A549 (cell line): ENCODE results near the gene AIG1. TPM values are rescaled to one million over a fixed set of nuclear protein-coding genes. Genes with fewer than 3 reads are reported as not detected.
"Not testable (repeated sequence)": the region's sequence is repeated elsewhere in the genome, so short reads cannot be mapped to it uniquely, and the experiment has no call there.

Experiments used
- ATAC-seq, 2 experiments: fragments of 200-7000 bp in 1 of 2; fragments of >200 bp in 1 of 2; cut with Nextera tagmentation in 1 of 2; cut with Tn5 transposase in 1 of 2; 3 replicates each; pipeline versions ENCODE4 v1.8.0 to v1.9.1; 2018 to 2020; ENCODE audit warnings: mild to moderate bottlenecking in 1 of 2, moderate library complexity in 1 of 2
- CTCF ChIA-PET: fragments of 300-600 bp; sonication (Branson Sonifier 250); formaldehyde crosslinking; extraction: SDS; loops from one replicate; lab custom pipeline; 2021; ENCODE audit warnings: antibody characterized with exemption, inconsistent platforms; lab: Yijun Ruan, JAX
- POLR2A ChIA-PET: fragments of 350-600 bp; formaldehyde crosslinking; extraction: SDS; loops from one replicate; lab custom pipeline; 2021; ENCODE audit warnings: antibody characterized with exemption, inconsistent platforms; lab: Yijun Ruan, JAX
- DNase-seq, 2 experiments: peaks; one replicate each; pipeline versions ENCODE4 v3.0.0 to v3.0.0-alpha.2; 2011 to 2016; ENCODE audit warnings: low read depth in 1 of 2, low spot score in 1 of 2
- FAIRE-seq: peaks from 2 replicates; lab custom pipeline; 2011; peaks lifted over from hg19 to GRCh38; lab: Jason Lieb, UNC
- H3K27ac ChIP-seq, 2 experiments: fragments of >200 bp; sonication (Bioruptor Twin); formaldehyde crosslinking; 3 replicates each; pipeline ENCODE4 v1.5.1; 2016 to 2017
- H3K4me1 ChIP-seq: fragments of >200 bp; sonication (Bioruptor Twin); formaldehyde crosslinking; 3 replicates; pipeline ENCODE4 v1.6.1; 2016
- H3K4me2 ChIP-seq: fragments of >200 bp; sonication (Bioruptor Twin); formaldehyde crosslinking; 3 replicates; pipeline ENCODE4 v1.6.1; 2016
- H3K4me3 ChIP-seq: fragments of >200 bp; sonication (Bioruptor Twin); formaldehyde crosslinking; 3 replicates; pipeline ENCODE4 v1.5.1; 2016
- H3K9me3 ChIP-seq: fragments of >200 bp; sonication (Bioruptor Twin); formaldehyde crosslinking; 3 replicates; pipeline ENCODE4 v1.6.1; 2016
- CBX2 ChIP-seq: fragments of 200-600 bp; sonication (generic); IDR thresholded peaks from 2 replicates; pipeline ENCODE4 v1.6.1; 2016; ENCODE audit warnings: low read depth, mild to moderate bottlenecking, borderline replicate concordance
- CBX8 ChIP-seq: fragments of 200-600 bp; sonication (generic); IDR thresholded peaks from 2 replicates; pipeline ENCODE4 v1.6.1; 2016
- EHF ChIP-seq: fragments of 250-450 bp; sonication (Bioruptor Pico); IDR thresholded peaks from 2 replicates; pipeline ENCODE4 v1.5.0; 2020; ENCODE audit warnings: mild to moderate bottlenecking
- HOXB13 ChIP-seq: fragments of 250-450 bp; sonication (Bioruptor Pico); IDR thresholded peaks from 2 replicates; pipeline ENCODE4 v1.5.0; 2020; ENCODE audit warnings: low read depth, mild to moderate bottlenecking, moderate library complexity
- JUN ChIP-seq, 2 experiments: fragments of >200 bp; sonication (Bioruptor Twin); formaldehyde crosslinking; IDR thresholded peaks; 2 replicates in 1 of 2; 3 replicates in 1 of 2; pipeline ENCODE4 v1.6.1; 2016 to 2017
- KDM5A ChIP-seq: fragments of 200-600 bp; sonication (generic); IDR thresholded peaks from 2 replicates; pipeline ENCODE4 v1.6.1; 2016; ENCODE audit warnings: antibody characterized with exemption, mild to moderate bottlenecking
- MAFK ChIP-seq: fragments of 450-650 bp; IDR thresholded peaks from 2 replicates; pipeline ENCODE4 v1.6.1; 2014; ENCODE audit not compliant: partially characterized antibody
- MAZ ChIP-seq: fragments of 150-350 bp; IDR thresholded peaks from 2 replicates; pipeline ENCODE4 v1.6.1; 2014; ENCODE audit warnings: antibody characterized with exemption, low read depth, low read length, borderline replicate concordance
- PHF8 ChIP-seq: fragments of 200-600 bp; sonication (generic); IDR thresholded peaks from 2 replicates; pipeline ENCODE4 v1.6.1; 2016; ENCODE audit warnings: low read depth, mild to moderate bottlenecking, antibody characterized with exemption, moderate library complexity, borderline replicate concordance
- POLR2A ChIP-seq: IDR thresholded peaks from 2 replicates; pipeline ENCODE4 v1.6.1; 2012; ENCODE audit warnings: mild to moderate bottlenecking, low read length
- RAD21 ChIP-seq, 2 experiments: fragments of >200 bp in 1 of 2; sonication (Bioruptor Twin) in 1 of 2; formaldehyde crosslinking in 1 of 2; IDR thresholded peaks in 1 of 2; conservative IDR thresholded peaks in 1 of 2; 2 replicates in 1 of 2; 3 replicates in 1 of 2; pipeline ENCODE4 v1.6.1; 2012 to 2018; ENCODE audit warnings: inconsistent platforms in 1 of 2
- TP53 ChIP-seq: fragments of 250-450 bp; sonication (Bioruptor Pico); IDR thresholded peaks from 2 replicates; pipeline ENCODE4 v1.5.0; 2021; ENCODE audit warnings: mild to moderate bottlenecking, moderate library complexity
- ZSCAN20 ChIP-seq: fragments of 250-450 bp; sonication (Bioruptor Pico); IDR thresholded peaks from 2 replicates; pipeline ENCODE4 v1.8.0; 2022; ENCODE audit warnings: mild to moderate bottlenecking, moderate library complexity
- WGBS: methylation state at CpG from one replicate; pipeline ENCODE4 v1.1.6; 2017; ENCODE audit errors: missing lambda C conversion rate; 5-methylcytosine and 5-hydroxymethylcytosine counted together
- polyA plus RNA-seq, 4 experiments: library from polyadenylated mRNA; depleted of rRNA in 3 of 4; stranded (reverse); fragments of >200 nt; fragmentation: RNase III in 1 of 4; extraction: RNeasy Plus Mini Kit Qiagen cat#74134 plus additional on column Dnase treatment in 1 of 4; gene quantifications; 2 replicates in 3 of 4; 3 replicates in 1 of 4; pipeline ENCODE4 v1.2.3, GENCODE V29; 2011 to 2017
- TF ChIP-seq, protein P1 (sequence below): IDR thresholded peaks from 2 replicates; pipeline ENCODE4 v1.6.1; 2012
- TF ChIP-seq, protein P2 (sequence below): fragments of 250-450 bp; sonication (Bioruptor Pico); IDR thresholded peaks from 2 replicates; pipeline ENCODE4 v1.5.0; 2020; ENCODE audit warnings: low read depth, mild to moderate bottlenecking, moderate library complexity
- TF ChIP-seq, protein P3 (sequence below): fragments of 150-350 bp; IDR thresholded peaks from 2 replicates; pipeline ENCODE4 v1.6.1; 2014; ENCODE audit warnings: low read depth, mild to moderate bottlenecking, low read length
- TF ChIP-seq, protein P4 (sequence below): fragments of 250-450 bp; sonication (Bioruptor Pico); IDR thresholded peaks from 2 replicates; pipeline ENCODE4 v1.5.0; 2021; ENCODE audit warnings: mild to moderate bottlenecking, moderate library complexity, borderline replicate concordance

AIG1 gene
- polyA plus RNA-seq, 2 of the 4 experiments (the other 2 are of a cell fraction): 29.5 to 38.3 TPM

DNA sequence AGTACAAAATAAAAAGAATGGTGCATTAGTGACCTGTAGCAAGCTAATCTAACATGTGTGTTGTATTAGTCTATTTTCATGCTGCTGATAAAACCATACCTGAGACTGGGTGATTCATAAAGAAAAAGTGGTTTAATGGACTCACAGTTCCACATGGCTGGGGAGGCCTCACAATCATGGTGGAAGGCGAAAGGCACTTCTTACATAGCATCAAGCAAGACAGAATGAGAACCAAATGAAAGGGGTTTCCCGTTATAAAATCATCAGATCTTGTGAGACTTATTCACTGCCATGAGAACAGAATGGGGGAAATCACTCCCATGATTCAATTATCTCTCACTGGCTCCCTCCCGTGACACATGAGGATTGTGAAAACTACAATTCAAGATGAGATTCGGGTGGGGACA, 45.4 kb upstream of the AIG1 start:
- TF ChIP-seq CBX8 (no peak), TP53 (CRISPR knock-in tag) (no peak), HOXB13 (CRISPR knock-in tag) (no peak), JUN (IDR thresholded peaks at IDR 0.05) (no peak), CBX2 (no peak)
- TF ChIP-seq, protein P1, sequence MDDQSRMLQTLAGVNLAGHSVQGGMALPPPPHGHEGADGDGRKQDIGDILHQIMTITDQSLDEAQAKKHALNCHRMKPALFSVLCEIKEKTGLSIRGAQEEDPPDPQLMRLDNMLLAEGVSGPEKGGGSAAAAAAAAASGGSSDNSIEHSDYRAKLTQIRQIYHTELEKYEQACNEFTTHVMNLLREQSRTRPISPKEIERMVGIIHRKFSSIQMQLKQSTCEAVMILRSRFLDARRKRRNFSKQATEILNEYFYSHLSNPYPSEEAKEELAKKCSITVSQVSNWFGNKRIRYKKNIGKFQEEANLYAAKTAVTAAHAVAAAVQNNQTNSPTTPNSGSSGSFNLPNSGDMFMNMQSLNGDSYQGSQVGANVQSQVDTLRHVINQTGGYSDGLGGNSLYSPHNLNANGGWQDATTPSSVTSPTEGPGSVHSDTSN: no peak
- TF ChIP-seq, protein P2, sequence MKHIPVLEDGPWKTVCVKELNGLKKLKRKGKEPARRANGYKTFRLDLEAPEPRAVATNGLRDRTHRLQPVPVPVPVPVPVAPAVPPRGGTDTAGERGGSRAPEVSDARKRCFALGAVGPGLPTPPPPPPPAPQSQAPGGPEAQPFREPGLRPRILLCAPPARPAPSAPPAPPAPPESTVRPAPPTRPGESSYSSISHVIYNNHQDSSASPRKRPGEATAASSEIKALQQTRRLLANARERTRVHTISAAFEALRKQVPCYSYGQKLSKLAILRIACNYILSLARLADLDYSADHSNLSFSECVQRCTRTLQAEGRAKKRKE (CRISPR knock-in tag): no peak
- Histone ChIP-seq H3K4me1 (no peaks in the 10 kb centered on the region), H3K27ac (no peak overlapping the region), H3K4me3 (no peak overlapping the region), H3K4me2 (no peak overlapping the region), H3K9me3 (no peaks in the 10 kb centered on the region)
- no peak for FAIRE-seq
- DNase-seq: no peak
- ATAC-seq: no peak
- CTCF ChIA-PET: no interaction called here
- 48% methylated on average over 4 of the region's 4 CpGs for WGBS
- POLR2A ChIA-PET: no interaction called here

DNA sequence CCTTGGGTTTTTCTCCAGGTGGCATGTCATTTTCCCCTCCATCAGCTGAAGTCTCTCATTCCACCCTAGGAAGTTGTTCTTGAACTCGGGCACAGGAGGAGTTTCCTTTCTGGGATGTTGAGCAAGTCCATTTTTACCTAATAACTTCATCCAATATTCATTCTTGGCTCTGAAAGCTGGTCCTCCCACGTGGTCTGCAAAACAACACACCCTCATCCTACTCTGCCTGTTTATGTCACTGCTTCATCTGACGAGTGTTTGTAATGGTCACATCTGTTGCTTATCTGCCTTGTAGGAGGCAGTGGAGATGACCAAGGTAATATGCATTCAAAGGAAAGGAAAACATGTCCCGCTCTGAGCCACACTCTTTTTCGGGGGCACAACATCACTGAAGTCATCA, 41.7 kb upstream of the AIG1 start:
- H3K4me2 ChIP-seq: no peak overlapping the region
- no peak for FAIRE-seq
- no peak for ATAC-seq
- no peak overlapping the region for H3K27ac ChIP-seq
- no peak overlapping the region for H3K4me3 ChIP-seq
- CTCF ChIA-PET: no interaction called here
- 48% methylated on average over 5 of the region's 5 CpGs for WGBS
- DNase-seq: no peak
- no peaks in the 10 kb centered on the region for H3K9me3 ChIP-seq
- TF ChIP-seq MAZ: no peak
- H3K4me1 ChIP-seq: no peaks in the 10 kb centered on the region
- POLR2A ChIA-PET: no interaction called here

DNA sequence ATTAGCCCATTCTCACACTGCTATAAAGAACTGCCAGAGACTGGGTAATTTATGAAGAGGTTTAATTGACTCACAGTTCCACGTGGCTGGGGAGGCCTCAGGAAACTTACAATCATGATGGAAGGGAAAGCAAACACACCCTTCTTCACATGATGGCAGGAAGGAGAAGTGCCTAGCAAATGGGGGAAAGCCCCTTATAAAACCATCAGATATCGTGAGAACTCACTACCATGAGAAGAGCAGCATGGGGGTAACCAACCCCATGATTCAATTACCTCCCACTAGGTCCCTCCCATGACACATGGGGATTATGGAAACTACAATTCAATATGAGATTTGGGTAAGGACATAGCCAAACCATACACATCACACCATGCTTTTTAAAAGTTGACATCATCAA, 39.8 kb upstream of the AIG1 start:
- ATAC-seq, DNase-seq, H3K27ac ChIP-seq, FAIRE-seq, CTCF ChIA-PET, H3K9me3 ChIP-seq, POLR2A ChIA-PET, H3K4me3 ChIP-seq, H3K4me1 ChIP-seq, H3K4me2 ChIP-seq: not testable (repeated sequence)
- 9% methylated on average over 2 of the region's 2 CpGs for WGBS

DNA sequence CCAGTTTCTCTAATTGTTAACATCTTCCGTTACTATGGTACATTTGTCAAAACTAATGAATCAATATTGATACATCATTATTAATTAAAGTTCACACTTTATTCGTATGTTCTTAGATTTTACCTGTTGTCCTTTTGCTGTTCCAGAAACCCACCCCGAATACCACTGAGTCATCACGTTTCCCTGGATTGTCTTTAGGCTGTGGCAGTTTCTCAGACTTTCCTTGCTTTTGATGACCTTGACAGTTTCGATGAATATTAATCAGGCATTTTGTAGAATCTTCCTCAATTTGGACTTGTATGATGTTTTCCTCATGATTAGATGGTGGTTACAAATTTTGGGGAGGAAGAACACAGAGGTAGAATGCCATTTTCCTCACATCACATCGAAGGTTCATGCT, 39.1 kb upstream of the AIG1 start:
- ATAC-seq (no peak), DNase-seq (no peak), FAIRE-seq (no peak)
- Histone ChIP-seq H3K4me2 (no peak overlapping the region), H3K4me3 (no peak overlapping the region), H3K9me3 (no peaks in the 10 kb centered on the region), H3K27ac (no peak overlapping the region), H3K4me1 (no peaks in the 10 kb centered on the region)
- WGBS: 57% methylated on average over 6 of the region's 6 CpGs
- ChIA-PET POLR2A (no interaction called here), CTCF (no interaction called here)
- TF ChIP-seq RAD21 (conservative IDR thresholded peaks at IDR 0.05 in 1 of 2, IDR thresholded peaks at IDR 0.05 in 1 of 2) (no peak), MAFK (peak; percentile 52)
- TF ChIP-seq, protein P3, sequence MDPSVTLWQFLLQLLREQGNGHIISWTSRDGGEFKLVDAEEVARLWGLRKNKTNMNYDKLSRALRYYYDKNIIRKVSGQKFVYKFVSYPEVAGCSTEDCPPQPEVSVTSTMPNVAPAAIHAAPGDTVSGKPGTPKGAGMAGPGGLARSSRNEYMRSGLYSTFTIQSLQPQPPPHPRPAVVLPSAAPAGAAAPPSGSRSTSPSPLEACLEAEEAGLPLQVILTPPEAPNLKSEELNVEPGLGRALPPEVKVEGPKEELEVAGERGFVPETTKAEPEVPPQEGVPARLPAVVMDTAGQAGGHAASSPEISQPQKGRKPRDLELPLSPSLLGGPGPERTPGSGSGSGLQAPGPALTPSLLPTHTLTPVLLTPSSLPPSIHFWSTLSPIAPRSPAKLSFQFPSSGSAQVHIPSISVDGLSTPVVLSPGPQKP: no peak

DNA sequence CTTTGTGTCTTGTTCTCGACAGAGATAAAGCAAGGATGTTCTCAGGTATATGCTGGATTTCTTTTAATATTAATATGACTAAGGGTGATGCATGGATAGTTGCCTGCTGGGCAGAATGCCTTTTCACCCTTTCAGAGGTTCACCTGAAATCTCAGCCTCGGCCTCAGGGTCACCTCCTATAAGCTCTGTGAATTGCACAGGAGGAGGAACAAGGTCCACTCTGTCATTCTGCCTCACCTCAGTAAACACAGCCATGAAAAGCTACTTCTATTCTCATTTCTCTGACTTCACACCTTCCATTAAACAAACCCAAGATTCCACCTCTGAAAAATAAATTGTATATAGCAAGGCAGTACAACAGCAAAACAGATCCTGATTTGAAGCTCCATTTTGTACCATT, 38.1 kb upstream of the AIG1 start:
- TF ChIP-seq KDM5A (no peak), POLR2A (no peak), PHF8 (no peak), JUN (IDR thresholded peaks at IDR 0.05) (no peak), CBX2 (no peak), CBX8 (no peak), ZSCAN20 (CRISPR knock-in tag) (no peak), EHF (CRISPR knock-in tag) (no peak)
- TF ChIP-seq, protein P4, sequence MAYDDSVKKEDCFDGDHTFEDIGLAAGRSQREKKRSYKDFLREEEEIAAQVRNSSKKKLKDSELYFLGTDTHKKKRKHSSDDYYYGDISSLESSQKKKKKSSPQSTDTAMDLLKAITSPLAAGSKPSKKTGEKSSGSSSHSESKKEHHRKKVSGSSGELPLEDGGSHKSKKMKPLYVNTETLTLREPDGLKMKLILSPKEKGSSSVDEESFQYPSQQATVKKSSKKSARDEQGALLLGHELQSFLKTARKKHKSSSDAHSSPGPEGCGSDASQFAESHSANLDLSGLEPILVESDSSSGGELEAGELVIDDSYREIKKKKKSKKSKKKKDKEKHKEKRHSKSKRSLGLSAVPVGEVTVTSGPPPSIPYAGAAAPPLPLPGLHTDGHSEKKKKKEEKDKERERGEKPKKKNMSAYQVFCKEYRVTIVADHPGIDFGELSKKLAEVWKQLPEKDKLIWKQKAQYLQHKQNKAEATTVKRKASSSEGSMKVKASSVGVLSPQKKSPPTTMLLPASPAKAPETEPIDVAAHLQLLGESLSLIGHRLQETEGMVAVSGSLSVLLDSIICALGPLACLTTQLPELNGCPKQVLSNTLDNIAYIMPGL (CRISPR knock-in tag): no peak
- POLR2A ChIA-PET: no interaction called here
- Histone ChIP-seq H3K4me2 (no peak overlapping the region), H3K4me1 (no peaks in the 10 kb centered on the region), H3K27ac (no peak overlapping the region), H3K4me3 (no peak overlapping the region), H3K9me3 (no peaks in the 10 kb centered on the region)
- CTCF ChIA-PET: interaction anchor here (0.7 to 1.6 kb wide), 2 partner anchors 39 to 330 kb away, joined by 3 to 4 read pairs; no protein-coding TSS in a partner anchor
- ATAC-seq (no peak), DNase-seq (no peak), FAIRE-seq (no peak)
- 23% methylated on average over 2 of the region's 2 CpGs for WGBS
